HG03095 (cell line): ENCODE data around the gene RBM43.
"Not testable (repeated sequence)": the region's sequence is repeated elsewhere in the genome, so short reads cannot be mapped to it uniquely, and the experiment has no call there.

ENCODE experiments used
- ATAC-seq: cut with Tn5 transposase; IDR thresholded peaks from one replicate; pipeline ENCODE4 v1.9.1; 2021; ENCODE audit warnings: moderate library complexity; ENCODE audit not compliant: unreplicated experiment

The RBM43 gene

DNA sequence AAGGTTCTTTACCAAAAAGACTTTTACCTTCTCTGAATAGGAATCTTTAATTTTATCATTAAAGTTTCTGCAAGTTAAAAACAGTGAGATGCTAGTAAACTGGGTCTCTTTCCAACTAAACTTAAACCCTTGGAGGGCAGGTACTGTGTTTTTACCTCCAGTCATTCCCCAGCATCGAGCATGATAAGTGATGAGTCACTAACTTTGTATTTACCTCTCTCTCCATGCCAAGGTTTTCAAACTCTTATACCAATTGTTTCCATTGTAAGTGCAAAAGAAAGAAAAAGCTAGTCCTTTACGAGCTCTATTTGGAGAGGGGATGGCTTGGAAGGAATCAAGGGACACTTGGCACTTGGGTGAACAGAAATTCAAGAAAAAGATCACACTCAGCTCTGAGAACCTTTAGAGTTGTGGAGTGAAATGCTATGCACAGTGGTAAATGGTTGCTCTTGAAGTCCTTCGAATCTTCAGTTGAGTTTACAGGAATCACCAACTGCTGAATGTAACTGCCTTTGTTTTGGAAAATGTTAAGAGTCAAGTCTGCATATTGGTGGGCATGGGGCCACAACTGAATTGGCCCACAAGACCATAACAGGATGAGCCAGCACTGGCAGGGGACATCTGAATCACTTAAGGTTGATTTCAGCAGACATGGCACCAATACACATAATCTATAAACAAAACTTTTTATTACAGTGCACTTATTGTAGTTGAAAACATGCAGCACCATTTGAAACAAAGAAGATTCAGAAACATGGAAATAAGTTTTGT lies 8.3 kb upstream of the RBM43 start:
- ATAC-seq, result no peak

DNA sequence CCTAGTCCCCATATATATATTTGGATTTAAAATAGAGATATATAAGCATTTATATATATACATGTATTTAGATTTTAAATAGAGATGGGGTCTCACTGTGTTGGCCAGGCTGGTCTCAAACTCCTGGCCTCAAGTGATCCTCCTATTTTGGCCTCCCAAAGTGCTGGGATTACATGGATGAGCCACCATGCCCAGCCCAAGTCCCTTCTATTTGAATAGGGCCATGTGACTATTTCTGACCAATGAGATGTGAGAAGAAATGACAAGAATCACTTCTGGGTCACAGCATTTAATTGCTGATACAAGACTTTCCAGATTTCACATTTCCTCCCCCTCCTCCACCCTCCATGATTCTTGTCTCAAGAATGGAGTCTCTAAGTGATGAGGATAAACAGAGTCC lies 6.4 kb upstream of the RBM43 start:
- ATAC-seq, result no peak

DNA sequence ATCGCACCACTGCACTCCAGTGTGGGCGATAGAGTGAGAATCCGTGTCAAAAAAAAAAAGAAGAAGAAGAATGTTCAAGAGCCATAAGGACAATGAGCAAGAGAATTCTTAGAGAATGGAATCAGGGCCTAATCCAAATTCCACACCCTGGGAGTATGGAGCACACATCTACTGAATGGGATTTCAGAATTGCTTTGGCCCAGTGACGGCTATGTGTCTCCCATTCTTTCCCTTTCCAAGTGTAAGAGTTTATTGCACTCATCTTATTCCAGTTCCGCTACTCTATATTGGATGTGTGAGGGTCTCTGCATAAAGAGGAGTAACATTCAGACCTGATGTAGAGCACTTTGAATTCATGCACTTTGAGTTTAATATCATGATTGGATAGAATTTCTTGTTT lies 5.9 kb upstream of the RBM43 start:
- no peak for ATAC-seq

DNA sequence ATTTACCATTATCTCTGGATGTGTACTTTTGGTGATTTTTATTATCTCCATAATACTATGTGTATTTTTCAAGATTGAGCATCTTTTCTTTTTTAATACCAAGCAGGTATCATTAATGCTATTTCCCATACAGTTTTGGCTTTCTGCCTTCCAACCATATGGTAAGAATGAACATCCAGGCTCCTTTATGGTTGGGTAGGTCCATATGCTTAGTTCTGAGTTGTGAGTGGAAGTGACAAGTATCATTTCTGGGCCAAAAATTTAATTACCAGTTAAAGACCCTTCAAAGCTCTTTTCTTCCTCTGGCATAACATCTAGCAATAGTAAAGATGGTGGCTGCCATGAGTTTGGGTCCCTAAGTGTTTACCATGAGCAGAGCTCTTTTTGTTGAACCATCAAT lies 4.3 kb upstream of the RBM43 start:
- no peak for ATAC-seq

DNA sequence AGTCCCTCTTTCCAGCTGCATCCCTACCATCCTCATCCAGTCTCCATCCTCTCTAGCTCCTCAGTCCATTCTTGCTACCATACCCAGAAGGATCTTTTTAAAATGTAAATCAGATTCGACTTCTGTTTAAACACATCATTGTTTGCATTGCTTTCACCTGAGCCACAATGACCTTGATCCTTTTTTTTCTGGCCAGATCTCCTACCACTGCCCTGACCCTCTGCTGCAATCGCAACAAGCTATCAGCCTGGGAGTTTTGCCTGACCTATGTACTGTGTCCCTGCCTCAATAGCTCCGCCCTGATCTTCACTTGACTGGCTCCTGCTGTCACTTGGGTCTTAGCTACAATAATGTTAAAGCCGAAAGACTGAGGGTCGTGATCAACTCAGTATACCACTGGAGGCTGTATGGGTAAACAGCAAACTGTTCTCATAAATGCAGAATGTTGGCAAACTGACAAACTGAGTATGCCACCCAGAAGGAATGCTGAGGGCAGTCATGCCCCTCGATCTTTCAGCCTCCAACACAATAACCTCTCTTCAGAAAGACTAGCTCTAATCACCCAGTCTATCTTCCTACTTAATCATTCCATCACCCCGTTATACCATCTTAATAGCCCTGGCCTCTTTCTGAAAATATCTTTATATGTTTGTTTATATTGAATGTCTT lies 2.6 kb upstream of the RBM43 start:
- ATAC-seq, result no peak

DNA sequence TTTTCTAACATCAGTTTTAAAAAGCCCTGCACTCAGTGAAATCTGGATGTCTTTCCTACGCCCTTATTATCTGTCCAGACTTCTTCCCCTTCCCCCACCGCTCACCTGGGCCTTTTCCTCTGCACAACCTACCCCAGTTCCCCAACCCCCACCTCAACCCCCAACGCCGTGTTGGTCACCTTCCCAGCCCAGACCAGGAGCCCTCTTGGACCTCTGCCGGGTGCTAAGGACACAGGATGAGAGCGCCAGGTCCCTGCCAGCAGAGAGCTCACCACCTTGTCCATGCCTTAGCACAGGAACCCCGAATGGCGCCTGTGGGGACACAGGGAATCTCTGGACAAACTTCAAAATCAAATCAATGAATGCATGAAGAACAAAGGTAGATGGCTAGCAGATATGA lies 966 bp upstream of the RBM43 start:
- ATAC-seq, result no peak

DNA sequence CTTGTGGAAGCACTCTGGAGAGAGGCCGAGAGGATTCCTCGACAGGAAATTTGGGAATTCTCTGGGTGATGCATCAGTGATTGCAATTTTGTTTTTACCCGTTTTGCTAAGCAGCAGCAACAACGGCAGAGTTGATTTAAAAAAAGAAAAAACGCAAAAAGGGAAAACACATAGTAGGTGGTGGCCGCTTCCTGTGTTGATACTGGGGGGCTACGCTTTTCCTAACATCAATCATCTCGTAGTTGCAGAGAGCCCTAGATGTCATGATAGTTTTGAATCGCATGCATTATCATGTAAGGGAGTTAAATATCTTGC lies 271 bp upstream of the RBM43 start:
- ATAC-seq, result no peak

DNA sequence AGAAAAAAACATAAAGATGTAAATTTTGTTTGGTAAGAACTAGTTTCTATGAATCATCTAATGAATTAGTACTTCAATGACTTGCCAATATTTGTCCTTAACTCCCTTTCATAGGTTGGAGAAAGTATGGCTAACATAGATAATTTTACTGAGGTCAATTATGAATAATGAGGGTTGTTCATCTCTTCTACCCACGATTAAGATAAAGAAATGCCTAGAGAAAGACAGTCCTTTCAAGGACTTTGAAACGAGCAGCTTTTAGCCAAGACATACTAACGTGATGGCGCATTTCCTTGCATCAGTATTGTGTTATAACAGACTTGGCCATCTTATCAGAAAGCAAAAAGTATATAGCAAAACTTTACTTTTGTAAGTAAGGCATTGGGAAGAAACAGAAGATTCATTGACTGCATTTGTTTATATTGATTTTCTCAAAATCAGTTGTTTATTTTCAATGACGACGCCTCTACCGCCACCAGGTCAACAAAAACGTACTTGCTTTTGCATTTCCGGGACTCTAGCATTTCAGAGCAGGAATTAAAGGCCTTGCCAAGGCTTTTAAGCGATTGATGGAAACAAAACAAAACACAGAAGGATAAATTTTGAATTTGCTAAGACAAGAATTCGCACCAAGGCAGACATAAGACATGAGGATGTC lies 961 bp downstream of the RBM43 start:
- ATAC-seq, result peak; percentile 21

DNA sequence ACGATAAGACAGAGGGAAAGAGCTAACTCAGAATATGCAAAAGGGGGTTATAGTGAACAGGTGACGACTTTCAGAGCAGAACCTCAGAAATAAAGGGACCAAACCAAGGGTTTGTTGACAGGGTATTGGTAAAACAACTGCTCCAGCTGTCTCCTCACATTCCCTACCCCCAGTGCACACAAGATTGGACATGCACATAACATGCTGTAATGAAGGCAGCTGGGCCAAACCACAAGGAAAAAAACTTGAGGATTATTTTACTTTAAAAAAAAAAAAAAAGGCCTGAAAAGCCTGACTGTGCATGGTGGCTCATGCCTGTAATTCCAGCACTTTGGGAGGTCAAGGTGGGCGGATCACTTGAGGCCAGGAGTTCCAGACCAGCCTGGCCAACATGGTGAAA lies 3.5 kb downstream of the RBM43 start:
- ATAC-seq, result no peak

DNA sequence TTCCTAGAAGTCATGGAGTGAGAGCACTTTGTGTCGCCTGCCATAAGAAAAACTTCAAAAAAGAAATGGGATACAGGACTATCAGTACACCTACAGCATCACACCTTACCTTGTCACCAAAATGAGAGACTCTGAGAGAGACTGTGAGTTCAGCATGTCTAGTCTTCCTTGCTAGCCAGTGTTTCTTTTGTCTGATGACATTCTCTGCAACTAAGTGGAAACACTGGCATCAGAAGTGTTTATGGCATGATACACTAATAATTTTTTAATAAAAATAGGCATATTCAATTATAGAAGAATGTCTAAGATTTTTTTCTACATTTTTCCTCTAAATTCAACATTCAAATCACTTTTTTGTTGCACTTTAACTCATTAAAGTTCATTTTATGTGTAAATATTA lies 9.0 kb downstream of the RBM43 start:
- no peak for ATAC-seq

DNA sequence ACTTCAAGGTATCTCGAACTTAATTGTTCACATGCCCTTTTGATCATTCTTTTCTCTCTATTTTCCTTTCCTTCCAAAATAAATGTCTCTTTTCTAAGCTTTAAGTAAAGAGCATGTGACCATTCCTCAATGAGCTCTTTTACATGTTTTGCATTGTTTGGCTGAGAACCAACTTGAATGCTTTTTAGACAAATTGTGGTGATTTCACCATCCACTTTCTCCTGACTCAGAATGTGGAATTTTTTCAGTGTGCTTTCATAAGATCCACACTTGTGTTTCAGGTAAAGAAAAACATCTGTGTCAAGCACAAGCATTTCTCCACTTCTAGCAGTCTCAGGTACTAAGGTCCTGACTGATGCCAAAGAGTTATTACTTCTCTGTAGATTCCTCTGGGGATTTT lies 10.7 kb downstream of the RBM43 start:
- ATAC-seq, result no peak

DNA sequence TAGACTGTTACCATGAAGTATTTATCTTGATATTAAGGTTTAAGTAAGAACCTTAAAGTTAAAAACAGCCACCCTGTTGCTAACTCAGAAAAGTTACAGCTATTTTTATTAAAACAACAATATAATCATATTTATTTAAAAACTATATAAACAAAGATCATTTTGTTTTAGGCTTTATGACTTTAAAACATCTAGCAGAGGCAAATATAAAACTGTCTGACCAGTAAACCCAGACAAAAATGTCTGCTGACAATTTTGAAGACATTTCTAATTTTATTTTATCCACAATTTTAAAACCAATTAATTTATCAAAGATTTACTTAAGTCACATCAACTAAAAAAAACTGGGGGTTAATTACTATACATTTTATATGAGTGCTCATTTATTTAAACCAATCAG lies 14.2 kb downstream of the RBM43 start:
- no peak for ATAC-seq

DNA sequence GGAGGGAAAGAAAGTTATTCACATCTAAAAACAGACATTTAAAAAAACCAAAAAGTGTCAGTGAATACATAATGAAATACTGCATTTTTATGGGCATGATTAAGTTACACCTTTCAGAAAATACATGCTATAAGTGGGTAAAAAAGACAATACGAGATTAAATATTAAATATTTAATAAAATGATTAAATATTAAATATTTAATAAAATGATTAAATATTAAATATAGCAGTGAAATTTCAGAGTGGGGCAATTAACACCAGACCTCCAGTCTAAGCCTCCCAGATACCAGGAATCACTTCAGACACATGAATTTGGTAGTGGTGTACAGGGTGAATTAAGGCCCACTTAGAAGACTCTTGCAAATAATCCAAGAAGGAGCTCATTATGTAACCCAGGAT lies 15.5 kb downstream of the RBM43 start:
- ATAC-seq, result no peak

DNA sequence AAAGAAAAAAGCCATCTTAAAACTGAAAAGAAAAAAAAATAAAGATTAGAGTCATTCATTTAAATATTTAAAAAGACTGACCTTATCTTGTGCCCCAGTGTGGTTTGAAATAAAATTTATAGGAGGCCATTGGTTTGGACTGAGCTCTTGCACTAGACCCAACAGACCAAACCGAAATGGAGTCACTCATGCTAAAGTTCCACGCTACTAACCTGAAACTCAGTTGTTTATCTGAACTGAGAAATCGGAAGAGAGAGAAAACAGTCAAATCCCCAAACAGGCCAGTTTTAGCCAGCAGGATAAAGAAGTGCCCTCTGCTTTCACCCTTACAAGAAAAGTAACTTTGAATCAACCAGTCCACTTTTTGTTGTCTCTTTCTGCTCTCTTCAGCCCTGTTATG lies 18.2 kb downstream of the RBM43 start:
- ATAC-seq, result no peak

DNA sequence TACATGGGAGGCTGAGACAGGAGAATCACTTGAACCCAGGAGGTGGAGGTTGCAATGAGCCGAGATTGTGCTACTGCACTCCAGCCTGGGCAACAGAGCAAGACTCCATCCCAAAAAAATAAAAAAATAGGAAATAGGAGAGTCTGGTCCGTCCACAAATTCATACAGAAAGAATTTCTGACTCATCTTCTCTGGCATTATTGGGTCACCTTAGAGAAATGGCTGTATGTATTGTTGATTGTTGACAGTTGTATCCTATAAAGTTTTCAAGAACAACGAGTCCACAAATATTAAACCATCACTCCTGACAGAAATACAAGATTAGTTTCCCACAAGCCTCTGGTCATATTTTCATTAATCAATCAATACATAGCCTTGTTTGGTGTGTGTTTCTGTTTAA lies 20.4 kb downstream of the RBM43 start:
- ATAC-seq, result no peak

DNA sequence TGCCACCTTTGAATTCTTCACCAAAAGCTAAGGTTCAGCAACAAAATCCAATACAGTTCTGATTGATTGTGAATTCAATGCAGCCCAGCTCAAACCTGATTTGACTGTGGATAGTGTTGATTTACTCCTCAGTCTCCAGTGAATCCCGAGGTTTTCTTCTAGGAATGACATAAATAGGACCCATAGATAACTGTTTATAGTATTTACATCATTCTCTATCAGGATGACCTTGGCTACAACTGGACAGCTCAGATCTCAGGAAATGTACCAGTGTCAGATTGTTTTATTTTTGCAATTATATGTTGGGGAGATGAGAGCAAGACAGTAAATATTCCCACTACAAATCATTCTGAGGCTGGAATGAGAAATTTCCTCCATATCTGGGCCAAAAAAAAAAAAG lies 21.2 kb downstream of the RBM43 start:
- no peak for ATAC-seq

DNA sequence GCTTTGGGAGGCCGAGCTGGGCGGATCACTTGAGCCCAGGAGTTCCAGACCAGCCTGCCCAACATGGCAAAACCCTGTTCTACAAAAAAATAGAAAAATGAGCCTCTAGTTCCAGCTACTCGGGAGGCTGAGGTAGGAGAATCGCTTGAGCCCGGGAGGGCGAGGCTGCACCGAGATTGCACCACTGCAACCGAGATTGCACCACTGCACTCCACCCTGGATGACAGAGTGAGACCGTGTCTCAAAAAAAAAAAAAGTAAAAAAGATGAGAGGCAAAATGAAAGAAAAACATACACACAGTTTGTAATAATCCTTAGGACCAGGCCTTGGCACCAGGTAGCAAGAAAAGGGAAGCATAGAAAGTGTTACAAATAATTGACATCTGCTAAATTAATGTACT lies 22.0 kb downstream of the RBM43 start:
- ATAC-seq, result no peak

DNA sequence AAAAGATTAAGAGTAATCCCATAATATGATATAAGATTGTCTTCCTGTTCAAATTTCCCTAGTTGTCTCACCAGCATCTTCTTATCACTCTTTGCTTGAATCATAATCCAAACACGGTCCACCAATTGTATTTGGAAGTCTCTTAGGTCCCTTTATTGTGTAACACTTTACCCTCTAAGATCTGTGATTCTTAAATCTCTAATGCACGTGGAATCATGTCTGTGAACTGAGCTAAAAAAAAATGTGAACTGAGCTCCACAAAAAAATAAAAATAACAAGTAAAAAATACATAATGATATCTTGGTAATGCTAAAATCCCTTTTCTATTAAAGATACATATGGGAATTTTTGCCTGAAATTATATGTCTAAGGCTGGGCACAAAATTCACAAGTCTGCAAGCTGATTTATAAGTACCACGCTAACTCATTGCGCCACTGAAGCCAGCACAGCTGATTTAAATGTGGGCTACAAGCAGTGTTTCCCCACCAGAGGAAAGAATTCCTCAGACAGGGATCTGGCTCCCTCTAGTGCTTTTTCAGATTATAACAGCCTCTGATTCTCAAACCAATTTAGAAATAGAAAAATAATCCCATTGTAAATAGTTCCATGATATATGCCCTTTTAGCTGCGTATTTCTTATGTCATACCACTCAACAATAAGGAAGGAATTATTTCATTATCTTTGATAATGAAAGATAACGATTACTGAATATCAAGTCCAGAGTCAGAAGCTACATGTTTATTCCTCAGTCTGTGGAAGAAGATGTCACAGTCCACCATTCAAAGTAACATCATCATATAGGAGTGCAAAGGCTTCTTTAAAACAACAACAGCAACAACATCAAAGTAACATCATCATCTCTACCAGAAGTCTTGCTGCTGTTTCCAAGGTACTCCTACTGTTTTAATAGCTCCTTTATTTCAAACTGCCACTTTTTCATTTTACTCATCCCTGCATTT lies 22.9 kb downstream of the RBM43 start:
- ATAC-seq, result no peak

DNA sequence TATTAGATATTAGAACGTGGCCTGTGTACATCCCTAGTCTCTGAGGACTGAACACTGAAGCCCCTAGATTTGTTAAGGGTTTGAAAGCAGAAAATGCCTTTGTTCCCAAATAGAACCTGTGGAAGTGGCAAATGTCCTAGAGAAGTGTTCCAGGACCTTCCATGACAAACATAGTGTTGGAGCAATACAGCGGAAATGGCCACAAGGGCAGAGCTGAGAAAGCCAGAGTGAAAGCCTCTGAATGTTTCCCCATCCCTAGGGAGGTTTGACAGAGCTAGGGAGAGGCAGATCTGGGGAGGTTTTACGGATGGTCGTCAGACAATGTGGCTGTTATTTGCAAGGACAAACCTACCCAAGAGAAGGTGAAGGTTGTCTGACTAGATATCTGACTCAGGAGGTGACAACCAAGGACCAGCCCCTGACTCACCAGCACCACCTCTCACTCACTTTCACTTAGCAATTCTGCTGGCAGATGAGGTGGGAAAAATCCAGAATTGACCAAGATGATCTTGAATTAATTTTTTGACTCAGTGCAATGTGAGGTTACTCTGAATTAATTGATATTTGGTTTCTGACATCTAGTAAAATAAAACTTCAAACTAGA lies 24.1 kb downstream of the RBM43 start:
- ATAC-seq, result no peak

DNA sequence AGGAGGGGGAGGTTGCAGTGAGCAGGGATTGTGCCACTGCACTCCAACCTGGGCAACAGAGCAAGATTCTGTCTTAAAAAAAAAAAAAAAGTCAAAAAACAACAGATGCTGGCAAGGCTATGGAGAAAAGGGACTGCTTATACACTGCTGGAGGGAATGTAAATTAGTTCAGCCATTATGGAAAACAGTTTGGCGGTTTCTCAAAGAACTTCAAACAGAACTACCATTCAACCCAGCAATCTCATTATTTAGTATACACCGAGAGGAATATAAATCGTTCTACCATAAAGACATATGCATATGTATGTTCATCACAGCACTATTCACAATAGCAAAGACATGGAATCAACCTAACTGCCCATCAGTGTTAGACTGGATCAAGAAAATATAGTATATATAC lies 27.9 kb downstream of the RBM43 start:
- ATAC-seq, result not testable (repeated sequence)

DNA sequence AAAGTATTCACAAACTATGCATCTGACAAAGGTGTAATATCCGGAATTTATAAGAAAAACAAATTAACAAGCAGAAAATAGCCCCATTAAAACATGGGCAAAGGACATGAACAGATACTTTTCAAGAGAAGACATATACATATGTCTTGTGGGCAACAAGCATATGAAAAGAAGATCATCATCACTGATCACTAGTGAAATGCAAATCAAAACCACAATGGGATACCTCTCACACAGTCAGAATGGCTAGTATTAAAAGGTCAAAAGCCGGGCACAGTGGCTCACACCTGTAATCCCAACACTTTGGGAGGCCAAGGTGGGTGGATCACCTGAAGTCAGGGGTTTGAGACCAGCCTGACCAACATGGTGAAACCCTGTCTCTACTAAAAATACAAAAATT lies 28.4 kb downstream of the RBM43 start:
- ATAC-seq, result not testable (repeated sequence)
